ENCODE results near the gene MUSTN1.

- TF ChIP-seq POLR2AphosphoS5 (IDR thresholded peaks at IDR 0.05; ENCODE audit: low read depth, low read length) (no peak), REST (IDR thresholded peaks at IDR 0.05; ENCODE audit: insufficient read depth in 1 of 2, low read depth in 2 of 2, low read length in 2 of 2) (no peak), SIN3A (IDR thresholded peaks at IDR 0.05; ENCODE audit: borderline replicate concordance, insufficient read depth, low read length) (no peak)
Observed at GRCh38 chr3:52836986-52837385, 2.2 kb upstream of the MUSTN1 start.

All from PFSK-1 (cell line).